ENCODE results near the gene RBL2. TPM values are rescaled to one million over a fixed set of nuclear protein-coding genes. Genes with fewer than 3 reads are reported as not detected.

RBL2 gene
- total and polyA plus RNA-seq, 9 of the 15 experiments (the other 6 are each of a cell fraction or from before 2014, with no cell fraction given) = 7.8 to 76.3 (median 28.5) TPM

- no peak for TF ChIP-seq TOE1 (IDR thresholded peaks at IDR 0.05; ENCODE audit: borderline replicate concordance)
- no peak for TF ChIP-seq TOE1 (CRISPR knock-in tag; IDR thresholded peaks at IDR 0.05; ENCODE audit: borderline replicate concordance, low read depth)
- TF ChIP-seq HCFC1 (IDR thresholded peaks at IDR 0.05; ENCODE audit: low read depth, low read length) = no peak
- TF ChIP-seq TAF7 (tag; IDR thresholded peaks at IDR 0.05) = no peak
- no peak for TF ChIP-seq ZNF143 (CRISPR knock-in tag; IDR thresholded peaks at IDR 0.05)
- TF ChIP-seq NBN (IDR thresholded peaks at IDR 0.05; ENCODE audit: low read depth) = no peak
- no peak for TF ChIP-seq SAP30 (IDR thresholded peaks at IDR 0.05; ENCODE audit: borderline replicate concordance, insufficient read depth, low read depth, low read length, poor library complexity, severe bottlenecking)
- peak; percentile 53; the same call in 1 of the 2 replicates for TF ChIP-seq SMAD4 (CRISPR knock-in tag; conservative IDR thresholded peaks at IDR 0.05)
- TF ChIP-seq BMI1 (IDR thresholded peaks at IDR 0.05; ENCODE audit: low read length) = no peak
- TF ChIP-seq RCOR1 (IDR thresholded peaks at IDR 0.05; ENCODE audit: borderline replicate concordance in 1 of 2, low read depth in 2 of 2, low read length in 2 of 2) = no peak
- TF ChIP-seq NCOA1 (IDR thresholded peaks at IDR 0.05; ENCODE audit: low read depth) = no peak
- peak; percentile 12; the same call in 1 of the 2 replicates for TF ChIP-seq MECOM (CRISPR knock-in tag; IDR thresholded peaks at IDR 0.05)
- TF ChIP-seq MBD1 (CRISPR knock-in tag; IDR thresholded peaks at IDR 0.05) = no peak
- no peak for TF ChIP-seq ZNF609 (CRISPR knock-in tag; IDR thresholded peaks at IDR 0.05; ENCODE audit: borderline replicate concordance)
- TF ChIP-seq POLR2H (tag; IDR thresholded peaks at IDR 0.05; ENCODE audit: low read depth) = no peak
- no peak for TF ChIP-seq SMARCA4 (IDR thresholded peaks at IDR 0.05)
- TF ChIP-seq PREB (CRISPR knock-in tag; IDR thresholded peaks at IDR 0.05) = no peak
- no peak for TF ChIP-seq NCOR1 (IDR thresholded peaks at IDR 0.05)
- TF ChIP-seq THAP7 (CRISPR knock-in tag; IDR thresholded peaks at IDR 0.05) = no peak
- TF ChIP-seq MAFK (IDR thresholded peaks at IDR 0.05; ENCODE audit: low read length) = no peak
- TF ChIP-seq NFYB (IDR thresholded peaks at IDR 0.05; ENCODE audit: extremely low read depth, insufficient read length) = no peak
- peak; percentile 69; the same call in 1 of the 2 replicates for TF ChIP-seq ZNF79 (CRISPR knock-in tag; IDR thresholded peaks at IDR 0.05; ENCODE audit: low read depth)
Observed at GRCh38 chr16:53430363-53430762, 3.9 kb upstream of the RBL2 start (continued).
